Measurements from ENCODE around the gene HEATR5B.

DNA sequence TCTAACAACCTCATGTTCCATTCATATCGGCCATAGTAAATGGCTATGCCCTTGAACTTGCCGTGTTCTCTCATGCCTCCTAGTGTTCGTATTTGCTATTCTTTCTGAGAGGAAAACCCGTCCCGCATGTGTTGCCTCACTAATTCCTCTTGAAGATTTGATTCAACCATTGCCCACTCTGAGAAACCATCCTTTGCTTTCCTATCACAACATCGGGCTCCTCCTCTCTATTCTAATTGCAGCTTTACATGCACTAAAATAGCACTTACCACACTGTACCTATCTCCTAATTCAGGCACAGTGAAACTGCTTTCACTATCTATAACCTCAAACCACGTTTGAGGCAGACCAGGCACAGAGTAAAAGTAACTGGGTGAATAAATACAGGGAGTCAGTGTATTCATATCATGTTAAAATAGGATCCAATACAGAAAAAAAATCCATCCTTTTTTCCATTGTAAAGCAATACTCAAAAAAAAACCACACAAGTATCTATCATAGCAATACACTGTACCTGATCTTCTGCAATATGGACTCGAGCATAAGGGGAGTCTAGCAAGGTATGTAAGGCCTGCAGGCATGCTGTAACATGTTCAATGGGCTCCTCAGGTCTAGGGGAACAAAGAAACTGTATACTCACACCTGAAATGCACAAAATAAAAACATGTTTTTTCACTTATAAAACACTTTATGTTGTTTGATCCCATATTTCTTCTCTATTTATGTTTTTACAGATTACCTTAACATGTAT lies 78.9 kb downstream of the HEATR5B start:
- TF ChIP-seq BHLHE40 (IDR thresholded peaks at IDR 0.05; ENCODE audit: borderline replicate concordance), result no peak
- no peak for TF ChIP-seq SUZ12 (IDR thresholded peaks at IDR 0.05)
- no peak for TF ChIP-seq FOXA1 (IDR thresholded peaks at IDR 0.05)
- no peak for TF ChIP-seq SP1 (IDR thresholded peaks at IDR 0.05)
- TF ChIP-seq FOXK2 (IDR thresholded peaks at IDR 0.05), result no peak
- no peak for TF ChIP-seq HDGF (IDR thresholded peaks at IDR 0.05; ENCODE audit: borderline replicate concordance)
- no peak for TF ChIP-seq ZNF384 (IDR thresholded peaks at IDR 0.05)
- TF ChIP-seq, protein P1, sequence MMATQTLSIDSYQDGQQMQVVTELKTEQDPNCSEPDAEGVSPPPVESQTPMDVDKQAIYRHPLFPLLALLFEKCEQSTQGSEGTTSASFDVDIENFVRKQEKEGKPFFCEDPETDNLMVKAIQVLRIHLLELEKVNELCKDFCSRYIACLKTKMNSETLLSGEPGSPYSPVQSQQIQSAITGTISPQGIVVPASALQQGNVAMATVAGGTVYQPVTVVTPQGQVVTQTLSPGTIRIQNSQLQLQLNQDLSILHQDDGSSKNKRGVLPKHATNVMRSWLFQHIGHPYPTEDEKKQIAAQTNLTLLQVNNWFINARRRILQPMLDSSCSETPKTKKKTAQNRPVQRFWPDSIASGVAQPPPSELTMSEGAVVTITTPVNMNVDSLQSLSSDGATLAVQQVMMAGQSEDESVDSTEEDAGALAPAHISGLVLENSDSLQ (IDR thresholded peaks at IDR 0.05), result no peak
